C4-2B (cell line): ENCODE data around the gene NDUFB10.

Experiments
- CTCF ChIP-seq: fragments of 450-650 bp; conservative IDR thresholded peaks from 2 replicates; pipeline ENCODE4 v1.5.1; 2017; ENCODE audit warnings: mild to moderate bottlenecking
- ZFX ChIP-seq: fragments of 450-650 bp; IDR thresholded peaks from 2 replicates; pipeline ENCODE4 v1.6.1; 2017

GRCh38 chr16:1950047-1950446, 9.3 kb upstream of the NDUFB10 start:
- TF ChIP-seq CTCF (no peak), ZFX (no peak)
